Fibroblast of the conjunctiva (primary cell): Measurements from ENCODE around the gene JAG2.

Experiments used
- DNase-seq: peaks from one replicate; pipeline ENCODE4 v3.0.0-alpha.2; 2010; ENCODE audit warnings: low read depth

The JAG2 gene

DNA sequence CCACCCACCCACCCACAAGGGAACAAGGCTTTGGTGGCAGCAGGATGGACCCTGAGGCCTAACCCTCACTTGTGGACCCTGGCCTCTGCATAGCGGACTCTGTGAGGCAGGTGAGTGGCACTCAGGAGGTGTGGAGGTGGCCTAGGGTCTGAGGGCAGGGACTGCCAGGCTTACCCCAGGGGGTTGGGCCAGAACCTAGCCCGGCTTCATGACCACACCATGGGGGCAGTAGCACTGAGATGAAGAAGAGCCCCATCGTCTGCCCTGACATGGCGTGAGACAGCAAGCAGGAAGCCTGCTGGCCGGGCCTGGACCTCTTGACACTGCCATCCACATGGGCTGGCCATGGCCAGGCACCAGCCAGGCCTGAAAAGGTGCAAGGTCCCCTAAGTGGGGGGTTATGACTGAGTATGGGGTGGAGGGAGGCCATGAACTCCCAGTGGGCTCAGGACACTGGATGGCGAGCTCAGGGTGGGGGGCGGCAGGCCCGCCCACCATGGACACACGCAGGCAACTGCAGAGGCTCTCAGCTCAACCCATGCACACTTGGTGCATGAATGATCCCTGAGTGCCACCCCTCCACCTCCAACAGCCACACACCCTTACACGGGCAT is 29.3 kb downstream of the JAG2 start:
- DNase-seq: no peak

DNA sequence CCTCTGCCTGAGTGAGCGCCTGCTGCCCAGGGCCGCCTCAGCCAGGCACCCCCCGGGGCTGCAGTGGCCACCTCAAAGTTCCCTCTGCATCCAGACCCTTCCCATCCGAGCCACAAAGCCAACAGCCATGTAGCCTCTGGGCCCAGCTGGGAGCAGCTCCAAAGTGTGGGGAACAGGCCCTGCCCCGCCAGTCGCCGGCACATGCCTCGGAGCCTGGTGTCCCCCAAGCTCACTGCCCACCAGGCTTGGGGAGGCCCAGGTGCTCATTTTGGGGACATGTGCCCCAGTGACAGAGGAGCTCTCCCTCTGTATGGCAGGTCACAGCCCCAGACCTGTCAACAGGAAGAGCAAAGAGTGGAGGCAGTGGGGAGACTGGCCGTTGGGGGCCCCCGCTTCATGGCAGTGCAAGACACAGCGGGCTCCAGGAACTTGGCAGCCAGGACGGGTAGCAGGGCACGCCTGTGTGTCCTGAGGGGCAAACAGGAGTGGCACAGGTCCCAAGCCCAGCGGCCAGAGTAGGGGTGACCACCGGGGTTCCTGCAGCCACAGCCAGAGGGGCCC is 29.9 kb downstream of the JAG2 start:
- DNase-seq: no peak

DNA sequence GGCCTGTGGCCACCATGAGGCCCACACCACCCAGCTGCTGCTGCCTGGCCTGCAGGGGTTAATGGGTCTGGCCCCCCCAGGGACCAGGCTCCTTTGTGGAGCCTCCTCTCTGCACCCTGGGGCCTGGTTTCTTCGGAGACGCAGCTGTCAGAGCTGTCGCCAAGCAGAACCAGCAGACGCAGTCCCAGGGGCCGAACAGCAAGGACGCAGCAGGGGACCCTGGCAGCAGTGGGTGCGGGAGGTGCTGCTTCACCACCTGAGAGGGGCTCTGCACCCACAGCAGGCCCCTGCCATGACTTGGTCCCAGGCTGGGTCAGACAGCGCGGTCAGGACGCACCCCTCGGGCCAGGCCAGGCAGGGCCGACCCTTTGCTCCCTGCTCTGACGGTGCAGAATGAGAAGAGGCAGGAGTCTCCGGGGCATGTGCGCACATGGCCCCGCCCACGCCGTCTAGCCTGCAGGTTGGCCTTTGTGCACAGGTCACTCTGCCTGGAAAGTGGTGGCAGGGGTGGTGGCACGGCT is 30.5 kb downstream of the JAG2 start:
- DNase-seq: no peak

- no peak for DNase-seq
Observed at GRCh38 chr14:105137481-105138020, 31.0 kb downstream of the JAG2 start.

- DNase-seq: no peak
Observed at GRCh38 chr14:105136401-105137322, 31.9 kb downstream of the JAG2 start.

DNA sequence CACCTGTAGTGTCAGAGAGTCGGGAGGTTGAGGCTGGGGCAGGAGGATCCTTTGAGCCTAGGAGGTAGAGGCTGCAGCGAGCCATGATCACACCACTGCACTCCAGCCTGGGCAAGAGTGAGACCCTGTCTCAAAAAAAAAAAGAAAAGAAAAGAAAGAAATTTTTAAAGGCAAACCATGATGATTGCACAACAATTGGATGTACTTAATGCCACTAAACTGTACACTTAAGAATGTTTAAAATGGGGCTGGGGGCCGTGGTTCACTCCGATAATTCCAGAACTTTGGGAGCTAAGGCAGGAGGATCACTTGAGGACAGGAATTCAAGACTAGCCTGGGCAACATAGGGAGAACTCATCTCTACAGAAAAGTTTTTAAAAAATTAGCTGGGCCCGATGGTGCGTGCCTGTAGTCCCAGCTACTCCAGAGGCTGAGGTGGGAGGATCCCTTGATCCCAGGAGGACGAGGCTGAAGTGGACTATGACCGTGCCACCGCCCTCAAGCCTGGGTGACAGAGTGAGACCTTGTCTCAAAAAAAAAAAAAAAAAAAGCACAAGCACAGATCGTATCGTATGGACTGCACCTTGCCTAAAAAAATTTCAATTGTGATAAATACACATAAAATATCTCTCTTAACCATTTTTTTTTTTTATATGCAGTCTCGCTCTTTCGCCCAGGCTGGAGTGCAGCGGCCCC is 32.7 kb downstream of the JAG2 start:
- DNase-seq: no peak

- DNase-seq: no peak
Observed at GRCh38 chr14:105132921-105133654, 35.5 kb downstream of the JAG2 start.

DNA sequence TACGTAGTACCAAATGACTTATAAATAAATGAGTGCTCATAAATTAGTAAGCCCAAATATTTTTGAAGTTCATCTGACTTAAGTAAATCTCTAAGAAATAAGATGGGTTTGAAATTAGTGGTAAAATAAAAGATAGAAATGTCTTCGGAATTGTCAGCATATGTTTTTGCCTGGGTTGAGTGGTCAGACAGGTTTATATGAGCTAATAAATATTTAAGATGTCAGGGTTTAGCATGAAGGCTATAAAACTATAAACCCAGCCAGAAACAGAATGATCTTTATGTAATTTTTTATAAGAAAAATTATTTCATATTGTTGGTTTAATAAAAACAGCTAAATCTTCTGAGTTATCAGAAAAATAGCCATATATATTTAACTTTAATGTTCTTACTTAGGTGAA is 37.3 kb downstream of the JAG2 start:
- DNase-seq: no peak

DNA sequence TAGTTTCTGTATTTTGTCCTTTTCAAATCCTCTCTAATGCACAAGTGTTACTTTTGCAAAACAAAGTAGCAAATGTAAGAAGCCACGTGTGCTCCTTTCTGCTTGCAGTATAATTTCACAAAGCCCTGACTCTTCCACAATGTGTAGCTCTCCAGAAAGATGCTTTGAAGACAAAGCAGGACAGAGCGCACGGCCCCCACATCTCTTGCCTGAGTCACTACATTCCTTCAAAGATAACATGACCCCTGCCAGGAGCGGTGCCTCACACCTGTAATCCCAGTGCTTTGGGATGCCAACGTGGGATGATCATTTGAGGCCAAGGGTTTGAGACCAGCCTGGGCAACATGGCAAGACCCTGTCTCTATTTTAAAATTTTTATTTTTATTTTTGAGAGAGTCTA is 40.5 kb downstream of the JAG2 start:
- DNase-seq: no peak

DNA sequence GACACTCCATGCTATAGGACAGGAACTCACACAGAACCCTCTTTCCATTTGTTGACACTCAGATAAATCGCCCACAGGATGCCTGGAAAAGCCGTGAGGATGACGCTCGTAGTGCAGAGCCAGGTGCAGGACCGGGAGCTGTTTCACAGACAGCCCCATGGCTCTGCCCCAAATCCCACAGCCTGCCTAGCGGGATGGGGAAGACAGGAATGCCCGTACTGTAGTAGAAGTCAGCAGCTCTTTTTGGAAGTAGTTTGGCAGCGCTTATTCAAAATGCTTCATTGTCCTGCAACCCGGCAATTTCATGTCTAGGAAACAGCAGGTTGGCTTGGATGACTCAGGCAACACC is 41.6 kb downstream of the JAG2 start:
- DNase-seq: no peak

DNA sequence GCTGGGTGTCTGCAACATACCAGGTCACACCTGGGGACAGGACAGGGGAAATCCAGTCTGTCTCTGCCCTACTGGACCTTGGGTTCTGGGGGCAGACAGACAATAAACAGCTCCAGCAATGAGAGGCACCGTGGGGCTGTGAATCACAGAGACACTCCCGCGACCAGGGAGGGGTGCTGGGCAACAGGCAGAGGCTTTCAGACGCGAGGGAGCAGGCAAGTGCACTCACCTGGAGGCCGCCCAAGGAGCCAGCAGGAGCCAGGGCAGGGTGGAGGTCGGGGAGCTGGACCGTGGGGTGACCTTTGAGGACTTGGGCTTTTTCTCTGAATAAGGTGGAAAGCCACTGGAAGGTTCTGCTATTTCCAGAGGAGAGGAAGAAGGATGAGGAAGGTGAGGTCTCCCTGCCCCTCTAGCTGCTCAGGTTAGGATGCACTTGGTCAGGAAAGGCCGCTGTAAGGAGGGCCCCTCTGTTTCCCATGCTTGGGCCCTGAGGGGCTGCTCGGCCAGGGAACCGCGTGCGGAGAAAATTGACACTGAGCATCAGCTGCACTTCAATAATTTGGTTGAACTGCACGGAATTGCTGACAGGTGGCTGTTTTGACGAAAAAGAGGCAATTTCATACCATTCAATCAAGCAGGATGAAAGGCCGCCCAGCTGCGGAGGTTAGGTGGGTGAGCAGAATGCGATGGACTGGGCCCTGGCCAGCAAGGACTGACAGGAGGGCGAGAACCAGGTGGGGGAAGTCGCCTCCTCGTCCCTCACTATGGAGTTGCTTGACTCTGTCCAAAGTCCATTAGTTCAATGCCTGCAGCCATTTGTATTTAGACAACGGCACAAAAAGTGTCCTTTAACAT is 42.2 kb downstream of the JAG2 start:
- no peak for DNase-seq

DNA sequence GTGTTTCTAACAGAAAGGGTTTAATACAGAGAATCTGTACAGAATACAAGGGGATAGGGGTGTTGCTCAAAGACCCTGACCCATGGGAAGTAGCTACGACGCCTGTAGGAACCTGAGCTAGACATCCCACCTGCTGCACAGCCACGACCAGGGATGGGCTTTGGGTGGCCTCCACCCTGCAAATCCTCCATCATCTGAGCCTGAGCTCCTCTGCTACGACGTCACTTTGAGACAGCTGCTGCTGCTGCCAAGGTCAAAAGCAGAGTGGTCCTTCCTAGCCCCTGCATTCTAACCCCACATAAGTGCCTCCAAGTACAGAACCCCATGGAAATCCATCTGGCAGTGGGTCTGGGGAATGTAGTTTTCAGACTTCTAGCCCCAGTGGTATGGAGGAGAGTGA is 43.8 kb downstream of the JAG2 start:
- DNase-seq: no peak

DNA sequence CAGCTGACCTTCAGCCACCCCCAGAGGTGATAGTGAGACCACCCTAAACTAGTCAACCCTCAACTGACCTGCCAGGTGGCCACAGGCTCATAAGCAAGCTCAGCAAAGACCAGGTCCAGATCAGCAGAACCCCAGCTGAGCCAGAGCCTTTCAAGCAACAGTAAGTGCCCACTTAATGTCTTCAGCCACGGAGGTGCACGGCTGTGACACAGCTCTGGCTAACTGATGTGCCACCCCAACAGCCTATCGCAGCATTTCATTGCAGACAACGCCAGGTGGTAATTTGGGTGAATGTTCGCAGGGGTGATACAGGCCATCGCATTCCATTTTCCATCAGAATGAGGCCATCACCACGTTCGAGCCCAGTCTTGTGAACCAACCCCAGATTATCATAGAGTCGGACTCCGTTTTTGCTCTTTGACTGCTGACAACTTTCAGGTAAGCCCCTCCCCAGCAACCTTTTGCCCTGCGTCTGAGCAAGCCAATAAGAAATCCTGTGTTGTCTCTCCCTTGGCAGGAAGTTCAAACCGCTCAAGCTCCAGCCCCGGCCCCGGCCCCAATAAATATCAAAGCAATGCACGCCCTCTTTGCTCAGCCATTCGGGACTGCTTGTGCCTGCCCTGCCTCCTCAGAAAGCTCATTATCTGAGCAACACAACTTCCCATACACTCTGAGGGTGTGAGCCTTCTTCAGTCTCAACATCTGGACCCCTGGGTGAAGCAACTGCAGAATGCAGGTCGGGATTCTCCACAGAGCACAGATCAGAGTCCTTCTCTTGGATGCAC is 44.4 kb downstream of the JAG2 start:
- no peak for DNase-seq

GRCh38 chr14:105123064-105123665 is 45.4 kb downstream of the JAG2 start:
- no peak for DNase-seq

- DNase-seq: no peak
Observed at GRCh38 chr14:105120056-105120455, 48.5 kb downstream of the JAG2 start.

GRCh38 chr14:105119408-105120025 is 49.1 kb downstream of the JAG2 start:
- no peak for DNase-seq

DNA sequence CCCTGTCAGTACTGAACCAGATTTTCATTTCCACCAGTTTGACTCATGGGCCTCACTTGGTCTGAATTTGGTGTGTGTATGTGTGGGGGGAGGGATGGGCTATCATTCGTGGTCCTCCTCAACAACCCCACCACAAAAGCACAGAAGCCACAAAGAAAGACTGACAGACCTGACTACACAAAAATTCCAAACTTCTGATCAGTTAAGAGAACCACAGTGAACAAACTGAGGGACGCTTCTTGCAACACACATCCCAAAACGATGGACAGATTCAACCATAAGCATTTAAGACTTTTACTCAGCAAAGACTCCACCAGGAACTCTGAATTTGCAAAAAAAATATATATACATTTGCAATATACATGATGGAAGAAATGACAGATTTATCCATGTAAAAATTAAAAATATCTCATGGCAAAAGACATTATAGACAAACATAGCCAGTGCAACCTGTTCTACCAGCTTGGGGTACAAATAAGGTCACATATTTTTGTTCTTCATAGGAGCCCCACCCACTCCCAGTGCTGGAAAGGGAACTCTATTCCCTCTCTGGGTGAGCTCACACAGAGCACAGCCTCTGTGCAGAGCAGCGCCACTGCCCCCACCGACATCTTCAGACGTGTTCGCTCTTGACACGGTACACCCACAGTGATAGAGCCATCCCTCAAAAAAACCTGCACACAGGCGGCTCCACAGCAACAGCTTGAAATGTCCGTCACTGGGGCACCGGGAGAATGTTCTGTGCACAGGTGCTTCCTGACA is 49.7 kb downstream of the JAG2 start:
- no peak for DNase-seq

- DNase-seq: no peak
Observed at GRCh38 chr14:105117710-105118385, 50.7 kb downstream of the JAG2 start.
